ENCODE data around the gene KATNB1.
A peak's percentile ranks its signal among the peaks of the same experiment; 100 is the strongest.

Gene KATNB1

DNA sequence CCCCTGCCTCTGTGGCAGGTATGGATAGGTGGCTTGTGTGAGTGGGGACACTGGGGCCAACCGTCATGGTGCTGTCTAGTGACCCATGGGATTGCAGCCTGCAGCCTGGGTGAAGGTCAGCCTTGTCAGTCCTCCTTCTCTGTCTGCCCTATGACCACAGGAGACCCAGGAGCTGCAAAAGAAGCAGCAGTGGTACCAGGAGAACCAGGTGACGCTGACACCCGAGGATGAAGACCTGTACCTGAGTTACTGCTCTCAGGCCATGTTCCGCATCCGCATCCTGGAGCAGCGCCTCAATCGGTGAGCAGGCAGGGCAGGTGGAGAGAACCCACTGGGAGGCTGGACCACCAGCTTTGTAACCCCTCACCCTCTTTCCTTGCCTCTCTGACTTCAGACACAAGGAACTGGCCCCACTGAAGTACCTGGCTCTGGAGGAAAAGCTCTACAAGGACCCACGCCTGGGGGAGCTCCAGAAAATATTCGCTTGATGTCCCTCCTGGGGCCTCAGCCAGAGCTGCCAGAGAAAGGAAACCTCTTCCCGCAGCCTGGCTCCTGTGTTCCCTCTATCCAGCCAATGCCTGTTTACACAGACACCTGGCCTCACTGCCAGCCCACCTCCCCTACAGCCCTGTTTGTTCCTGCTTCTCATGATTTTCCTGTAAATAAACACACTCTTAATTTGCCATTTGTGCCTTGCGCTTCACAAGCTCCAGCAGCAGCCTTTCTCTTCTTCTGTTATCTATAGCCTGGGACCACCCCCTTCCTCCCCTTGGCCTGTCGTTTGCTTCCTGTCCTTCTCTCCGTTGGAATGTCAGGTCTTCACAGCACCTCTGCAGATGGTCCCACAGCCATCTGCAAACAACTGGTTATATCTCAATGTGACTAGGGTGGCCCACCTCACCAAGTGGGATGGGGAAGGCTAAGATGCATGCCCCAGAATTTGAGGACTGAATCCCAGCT is 4.5 kb upstream of the KATNB1 start:
- no peak overlapping the region for H3K27ac ChIP-seq
- H3K27me3 ChIP-seq: no peaks in the 10 kb centered on the region
- H3K36me3 ChIP-seq: no peaks in the 10 kb centered on the region
- peaks cover 9 to 10% of the 10 kb centered on the region in 2 experiments for H3K4me1 ChIP-seq (ENCODE audit: control insufficient read depth in 1 of 2, insufficient read depth in 1 of 2, low read depth in 1 of 2, low read length in 1 of 2)
- no peaks in the 10 kb centered on the region for H3K9me3 ChIP-seq
- TF ChIP-seq, protein P1, sequence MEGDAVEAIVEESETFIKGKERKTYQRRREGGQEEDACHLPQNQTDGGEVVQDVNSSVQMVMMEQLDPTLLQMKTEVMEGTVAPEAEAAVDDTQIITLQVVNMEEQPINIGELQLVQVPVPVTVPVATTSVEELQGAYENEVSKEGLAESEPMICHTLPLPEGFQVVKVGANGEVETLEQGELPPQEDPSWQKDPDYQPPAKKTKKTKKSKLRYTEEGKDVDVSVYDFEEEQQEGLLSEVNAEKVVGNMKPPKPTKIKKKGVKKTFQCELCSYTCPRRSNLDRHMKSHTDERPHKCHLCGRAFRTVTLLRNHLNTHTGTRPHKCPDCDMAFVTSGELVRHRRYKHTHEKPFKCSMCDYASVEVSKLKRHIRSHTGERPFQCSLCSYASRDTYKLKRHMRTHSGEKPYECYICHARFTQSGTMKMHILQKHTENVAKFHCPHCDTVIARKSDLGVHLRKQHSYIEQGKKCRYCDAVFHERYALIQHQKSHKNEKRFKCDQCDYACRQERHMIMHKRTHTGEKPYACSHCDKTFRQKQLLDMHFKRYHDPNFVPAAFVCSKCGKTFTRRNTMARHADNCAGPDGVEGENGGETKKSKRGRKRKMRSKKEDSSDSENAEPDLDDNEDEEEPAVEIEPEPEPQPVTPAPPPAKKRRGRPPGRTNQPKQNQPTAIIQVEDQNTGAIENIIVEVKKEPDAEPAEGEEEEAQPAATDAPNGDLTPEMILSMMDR (IDR thresholded peaks at IDR 0.05): no peak
- H3K4me3 ChIP-seq (ENCODE audit: low read depth in 1 of 2, low read length in 1 of 2): no peak overlapping the region

DNA sequence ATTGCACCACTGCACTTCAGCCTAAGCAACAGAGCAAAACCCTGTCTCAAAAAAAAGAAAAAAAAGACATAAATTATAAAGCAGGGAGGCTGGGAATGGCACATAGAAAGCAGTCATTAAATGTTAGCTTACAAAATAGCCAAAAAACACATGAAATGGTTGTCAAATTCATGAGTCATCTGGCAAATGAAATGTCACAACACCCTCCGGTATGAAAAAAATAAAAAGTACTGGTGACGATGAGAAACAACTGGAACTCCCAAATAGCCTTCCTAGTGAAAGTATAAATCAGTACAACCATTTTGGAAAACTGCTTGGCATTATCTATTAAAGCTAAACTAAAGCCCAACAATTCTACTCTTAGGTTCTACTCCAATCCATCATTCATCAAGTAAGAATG is 3.5 kb upstream of the KATNB1 start:
- Histone ChIP-seq H3K4me3 (ENCODE audit: low read depth in 1 of 2, low read length in 1 of 2) (no peak overlapping the region), H3K4me1 (ENCODE audit: control insufficient read depth in 1 of 2, insufficient read depth in 1 of 2, low read depth in 1 of 2, low read length in 1 of 2) (peaks cover 19% of the 10 kb centered on the region in 2 experiments), H3K27me3 (no peaks in the 10 kb centered on the region), H3K27ac (no peak overlapping the region), H3K9me3 (no peaks in the 10 kb centered on the region), H3K36me3 (no peaks in the 10 kb centered on the region)
- TF ChIP-seq, protein P1 (IDR thresholded peaks at IDR 0.05): no peak

DNA sequence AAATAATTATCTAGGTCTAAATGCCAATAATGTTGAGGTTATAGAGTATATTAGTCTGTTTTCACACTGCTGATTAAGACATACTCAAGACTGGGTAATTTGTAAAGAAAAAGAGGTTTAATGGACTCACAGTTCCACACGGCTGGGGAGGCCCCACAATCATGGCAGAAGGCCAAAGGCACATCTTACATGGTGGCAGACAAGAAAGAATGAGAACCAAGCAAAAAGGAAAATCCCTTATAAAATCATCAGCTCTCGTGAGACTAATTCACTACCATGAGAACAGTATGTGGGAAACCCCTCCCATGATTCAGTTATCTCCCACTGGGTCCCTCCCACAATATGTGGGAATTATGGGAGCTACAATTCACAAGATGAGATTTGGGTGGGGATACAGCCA is 2.9 kb upstream of the KATNB1 start:
- Histone ChIP-seq H3K36me3 (no peaks in the 10 kb centered on the region), H3K27ac (no peak overlapping the region), H3K27me3 (no peaks in the 10 kb centered on the region), H3K4me1 (ENCODE audit: control insufficient read depth in 1 of 2, insufficient read depth in 1 of 2, low read depth in 1 of 2, low read length in 1 of 2) (peaks cover 19 to 20% of the 10 kb centered on the region in 2 experiments), H3K4me3 (ENCODE audit: low read depth in 1 of 2, low read length in 1 of 2) (no peak overlapping the region), H3K9me3 (no peaks in the 10 kb centered on the region)
- TF ChIP-seq, protein P1 (IDR thresholded peaks at IDR 0.05): no peak

DNA sequence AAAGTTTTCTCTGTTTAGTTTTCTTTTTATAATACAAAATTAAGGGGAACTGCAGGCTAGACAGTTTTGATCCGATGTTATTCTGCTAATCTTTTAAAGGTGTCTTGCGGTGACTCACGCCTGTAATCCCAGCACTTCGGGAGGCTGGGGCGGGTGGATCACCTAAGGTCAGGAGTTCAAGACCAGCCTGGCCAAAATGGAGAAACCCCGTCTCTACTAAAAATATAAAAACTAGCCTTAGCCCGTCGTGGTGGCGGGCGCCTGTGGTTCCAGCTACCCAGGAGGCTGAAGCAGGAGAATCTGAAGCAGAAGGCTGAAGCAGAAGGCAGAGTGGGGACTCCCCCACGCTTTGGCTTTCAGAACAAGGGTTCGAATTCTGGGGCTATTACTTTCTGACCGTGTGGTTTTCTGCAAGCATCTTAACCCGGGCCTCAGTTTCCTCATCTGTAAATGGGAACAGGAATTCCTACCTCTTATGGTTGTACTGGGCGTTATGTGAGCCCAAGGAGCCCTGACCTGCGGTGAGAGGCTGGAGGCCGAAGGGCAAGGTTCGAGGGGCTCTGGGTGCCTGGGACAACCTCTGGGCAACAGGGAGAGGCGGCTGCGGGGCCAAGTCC is 1.2 kb upstream of the KATNB1 start:
- H3K36me3 ChIP-seq: no peaks in the 10 kb centered on the region
- no peaks in the 10 kb centered on the region for H3K9me3 ChIP-seq
- H3K4me3 ChIP-seq (ENCODE audit: low read depth in 1 of 2, low read length in 1 of 2): peak overlapping the region; percentile 90 to 100
- H3K27ac ChIP-seq: peak overlapping the region; percentile 74
- no peaks in the 10 kb centered on the region for H3K27me3 ChIP-seq
- peaks cover 19 to 20% of the 10 kb centered on the region in 2 experiments for H3K4me1 ChIP-seq (ENCODE audit: control insufficient read depth in 1 of 2, insufficient read depth in 1 of 2, low read depth in 1 of 2, low read length in 1 of 2)
- TF ChIP-seq, protein P1 (IDR thresholded peaks at IDR 0.05): no peak

DNA sequence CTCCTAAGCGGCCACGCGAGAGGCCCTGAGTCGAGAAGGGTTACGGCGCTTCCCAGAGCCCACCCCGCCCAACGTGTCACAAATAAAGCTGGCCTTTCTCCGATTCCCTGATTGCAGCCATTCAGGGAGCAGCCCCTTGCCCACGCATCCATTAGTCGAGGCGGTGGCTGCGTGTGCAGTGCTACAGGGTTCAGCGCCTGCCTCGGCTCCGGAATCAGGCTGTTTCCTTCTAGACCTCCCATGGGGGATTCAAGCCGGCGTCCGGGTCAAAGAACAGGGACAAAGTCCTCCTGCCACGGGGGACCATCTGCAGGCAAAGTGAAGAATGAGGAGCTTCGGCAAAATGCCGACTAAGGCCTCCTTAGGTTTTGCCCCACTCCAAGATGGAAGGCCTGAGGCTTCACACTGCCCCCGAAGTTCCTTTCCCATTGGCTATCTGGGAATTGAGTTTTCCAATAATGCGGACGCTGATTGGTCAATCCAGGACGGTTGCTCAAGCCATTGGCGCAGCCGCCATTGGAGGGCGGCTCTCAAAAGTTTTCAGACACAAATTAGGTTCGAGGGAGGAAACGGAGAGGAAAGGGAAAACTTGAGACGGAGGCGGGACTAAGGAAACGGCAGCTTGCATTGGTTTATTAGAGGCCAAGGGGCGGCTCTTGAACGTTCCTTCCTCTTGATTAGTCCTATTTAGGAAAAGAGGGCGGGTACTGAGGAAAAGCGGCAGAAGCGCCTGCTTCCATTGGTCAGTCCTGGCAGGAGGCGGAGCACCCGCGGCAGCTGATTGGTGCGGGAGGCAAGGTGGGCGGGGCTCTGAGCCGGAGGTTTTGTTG is 430 bp upstream of the KATNB1 start:
- no peaks in the 10 kb centered on the region for H3K27me3 ChIP-seq
- H3K27ac ChIP-seq: peak overlapping the region; percentile 74
- TF ChIP-seq, protein P1 (IDR thresholded peaks at IDR 0.05): no peak
- peaks cover 7% of the 10 kb centered on the region for H3K36me3 ChIP-seq
- H3K9me3 ChIP-seq: no peaks in the 10 kb centered on the region
- peak overlapping the region; percentile 90 to 100 for H3K4me3 ChIP-seq (ENCODE audit: low read depth in 1 of 2, low read length in 1 of 2)
- H3K4me1 ChIP-seq (ENCODE audit: control insufficient read depth in 1 of 2, insufficient read depth in 1 of 2, low read depth in 1 of 2, low read length in 1 of 2): peaks cover 19 to 20% of the 10 kb centered on the region in 2 experiments
